Muscle of leg (tissue), 11 donors: ENCODE results near the gene ZNF516. TPM values are rescaled to one million over a fixed set of nuclear protein-coding genes. Genes with fewer than 3 reads are reported as not detected.

Source experiments
- DNase-seq: peaks from one replicate; pipeline ENCODE4 v3.0.0; 2013
- H3K27ac ChIP-seq: one replicate; pipeline ENCODE4 v1.5.1; 2013; ENCODE audit warnings: mild to moderate bottlenecking, low read length, control low read depth
- H3K27me3 ChIP-seq: one replicate; pipeline ENCODE4 v1.6.1; 2013; ENCODE audit warnings: low read length; ENCODE audit not compliant: control insufficient read depth, insufficient read depth
- H3K36me3 ChIP-seq: one replicate; pipeline ENCODE4 v1.6.1; 2013; ENCODE audit warnings: low read length; ENCODE audit not compliant: control insufficient read depth, insufficient read depth
- H3K4me1 ChIP-seq: one replicate; pipeline ENCODE4 v1.6.1; 2013; ENCODE audit warnings: low read length; ENCODE audit not compliant: control insufficient read depth, insufficient read depth
- H3K4me3 ChIP-seq: one replicate; pipeline ENCODE4 v1.5.1; 2013; ENCODE audit warnings: low read length, control low read depth
- H3K9me3 ChIP-seq: replicated peaks from 2 replicates; pipeline ENCODE4 v1.6.1; 2013; ENCODE audit warnings: low read depth, low read length; ENCODE audit not compliant: control insufficient read depth
- WGBS: methylation state at CpG from one replicate; pipeline ENCODE4 v1.1.5; 2013; ENCODE audit warnings: missing lambda C conversion rate; ENCODE audit not compliant: insufficient coverage; 5-methylcytosine and 5-hydroxymethylcytosine counted together
- polyA plus RNA-seq, 8 donors: library from polyadenylated mRNA; unstranded; fragments of 120-200 nt; gene quantifications; one replicate each; pipeline versions ENCODE4 v1.2.1 to v1.2.3, GENCODE V29; 2013; ENCODE audit warnings: inconsistent platforms in 1 of 8, low replicate concordance in 1 of 8; ENCODE audit not compliant: insufficient read length in 8 of 8, insufficient read depth in 1 of 8
- total RNA-seq: library from RNA; stranded (reverse); fragments of 120-200 nt; gene quantifications from one replicate; pipeline ENCODE4 v1.2.4, GENCODE V29; 2013

Gene ZNF516
- total and polyA plus RNA-seq, 9 donors, result 26.6 to 52.9 (median 42.9) TPM

GRCh38 chr18:76471593-76471992, 23.4 kb downstream of the ZNF516 start:
- no peaks in the 10 kb centered on the region for H3K9me3 ChIP-seq
- peaks cover 22% of the 10 kb centered on the region for H3K4me1 ChIP-seq
- DNase-seq, result no peak
- no peaks in the 10 kb centered on the region for H3K27me3 ChIP-seq
- no peak overlapping the region for H3K27ac ChIP-seq
- peaks cover 6% of the 10 kb centered on the region for H3K36me3 ChIP-seq
- WGBS, result 95% methylated on average over 12 of the region's 12 CpGs
- no peak overlapping the region for H3K4me3 ChIP-seq

GRCh38 chr18:76468345-76469304, 26.4 kb downstream of the ZNF516 start:
- H3K4me3 ChIP-seq, result no peak overlapping the region
- WGBS, result 97% methylated on average over 6 of the region's 16 CpGs
- no peak overlapping the region for H3K27ac ChIP-seq
- H3K27me3 ChIP-seq, result no peaks in the 10 kb centered on the region
- peaks cover 8% of the 10 kb centered on the region for H3K36me3 ChIP-seq
- H3K4me1 ChIP-seq, result peaks cover 22% of the 10 kb centered on the region
- H3K9me3 ChIP-seq, result no peaks in the 10 kb centered on the region
- no peak for DNase-seq

GRCh38 chr18:76467371-76468190, 27.5 kb downstream of the ZNF516 start:
- H3K36me3 ChIP-seq, result peaks cover 8% of the 10 kb centered on the region
- H3K27ac ChIP-seq, result no peak overlapping the region
- 29% methylated on average over 7 of the region's 19 CpGs for WGBS
- peaks cover 22% of the 10 kb centered on the region for H3K4me1 ChIP-seq
- H3K9me3 ChIP-seq, result no peaks in the 10 kb centered on the region
- H3K27me3 ChIP-seq, result no peaks in the 10 kb centered on the region
- peak; percentile 38 for DNase-seq
- no peak overlapping the region for H3K4me3 ChIP-seq

- no peak for DNase-seq
- H3K9me3 ChIP-seq, result no peaks in the 10 kb centered on the region
- WGBS, result 90% methylated on average over 20 of the region's 20 CpGs
- H3K4me1 ChIP-seq, result peaks cover 12% of the 10 kb centered on the region
- no peak overlapping the region for H3K27ac ChIP-seq
- H3K4me3 ChIP-seq, result no peak overlapping the region
- peaks cover 7% of the 10 kb centered on the region for H3K36me3 ChIP-seq
- H3K27me3 ChIP-seq, result no peaks in the 10 kb centered on the region
These were observed 28.5 kb downstream of the ZNF516 start for GRCh38 chr18:76466410-76466991.

- H3K4me3 ChIP-seq, result no peak overlapping the region
- peaks cover 9% of the 10 kb centered on the region for H3K4me1 ChIP-seq
- H3K27ac ChIP-seq, result no peak overlapping the region
- 79% methylated on average over 22 of the region's 23 CpGs for WGBS
- H3K36me3 ChIP-seq, result peaks cover 9% of the 10 kb centered on the region
- DNase-seq, result no peak
- H3K27me3 ChIP-seq, result no peaks in the 10 kb centered on the region
- no peaks in the 10 kb centered on the region for H3K9me3 ChIP-seq
These were observed 29.2 kb downstream of the ZNF516 start for GRCh38 chr18:76465630-76466409.

GRCh38 chr18:76464281-76465259, 30.5 kb downstream of the ZNF516 start:
- peaks cover 19% of the 10 kb centered on the region for H3K4me1 ChIP-seq
- H3K36me3 ChIP-seq, result peaks cover 11% of the 10 kb centered on the region
- no peaks in the 10 kb centered on the region for H3K27me3 ChIP-seq
- no peaks in the 10 kb centered on the region for H3K9me3 ChIP-seq
- no peak overlapping the region for H3K27ac ChIP-seq
- H3K4me3 ChIP-seq, result no peak overlapping the region
- no peak for DNase-seq
- WGBS, result 90% methylated on average over 19 of the region's 19 CpGs

- WGBS, result 89% methylated on average over 5 of the region's 14 CpGs
- no peak for DNase-seq
- Histone ChIP-seq H3K9me3 (no peaks in the 10 kb centered on the region), H3K36me3 (peaks cover 18% of the 10 kb centered on the region), H3K27ac (no peak overlapping the region), H3K4me3 (no peak overlapping the region), H3K27me3 (no peaks in the 10 kb centered on the region), H3K4me1 (peaks cover 22% of the 10 kb centered on the region)
These were observed 31.2 kb downstream of the ZNF516 start for GRCh38 chr18:76463872-76464271.

- 90% methylated on average over 18 of the region's 18 CpGs for WGBS
These were observed 31.7 kb downstream of the ZNF516 start for GRCh38 chr18:76463358-76463757.

GRCh38 chr18:76462326-76462694, 32.7 kb downstream of the ZNF516 start:
- Histone ChIP-seq H3K27me3 (no peaks in the 10 kb centered on the region), H3K4me1 (peaks cover 20% of the 10 kb centered on the region), H3K27ac (no peak overlapping the region), H3K36me3 (peaks cover 23% of the 10 kb centered on the region), H3K9me3 (no peaks in the 10 kb centered on the region), H3K4me3 (no peak overlapping the region)
- 54% methylated on average over 2 of the region's 12 CpGs for WGBS
- no peak for DNase-seq

More at GRCh38 chr18:76463358-76463757, 31.7 kb downstream of the ZNF516 start:
- H3K27me3 ChIP-seq, result no peaks in the 10 kb centered on the region
- H3K4me1 ChIP-seq, result peaks cover 22% of the 10 kb centered on the region
- peaks cover 23% of the 10 kb centered on the region for H3K36me3 ChIP-seq
- DNase-seq, result no peak
- no peaks in the 10 kb centered on the region for H3K9me3 ChIP-seq
- no peak overlapping the region for H3K4me3 ChIP-seq
- H3K27ac ChIP-seq, result no peak overlapping the region
